ENCODE results near the gene FRK.

The FRK gene

DNA sequence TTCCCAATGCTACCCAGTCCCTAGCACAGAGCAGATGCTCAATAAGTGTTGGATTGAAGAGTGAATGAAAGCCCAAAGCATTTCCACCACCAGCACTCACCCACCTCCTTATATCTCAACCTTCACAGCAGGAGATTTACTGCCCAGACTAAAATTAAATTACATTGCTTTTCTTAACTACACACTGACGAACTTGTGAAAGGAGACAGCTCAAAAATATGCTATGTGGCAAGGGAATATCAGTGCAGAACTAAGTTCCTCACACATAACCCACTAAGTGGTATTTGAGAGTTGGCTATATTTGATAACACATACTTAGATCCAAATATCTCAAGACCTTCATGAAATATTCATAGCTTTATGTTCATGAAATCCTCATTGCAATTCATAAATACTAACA lies 137.7 kb downstream of the FRK start:
- no peak for TF ChIP-seq CTCF (IDR thresholded peaks at IDR 0.05; ENCODE audit: extremely low read depth, missing control alignments)
- no peak for DNase-seq (ENCODE audit: low spot score)

GRCh38 chr6:115914098-115914497 lies 146.6 kb downstream of the FRK start:
- DNase-seq (ENCODE audit: low spot score): no peak
- TF ChIP-seq CTCF (IDR thresholded peaks at IDR 0.05; ENCODE audit: extremely low read depth, missing control alignments): no peak

DNA sequence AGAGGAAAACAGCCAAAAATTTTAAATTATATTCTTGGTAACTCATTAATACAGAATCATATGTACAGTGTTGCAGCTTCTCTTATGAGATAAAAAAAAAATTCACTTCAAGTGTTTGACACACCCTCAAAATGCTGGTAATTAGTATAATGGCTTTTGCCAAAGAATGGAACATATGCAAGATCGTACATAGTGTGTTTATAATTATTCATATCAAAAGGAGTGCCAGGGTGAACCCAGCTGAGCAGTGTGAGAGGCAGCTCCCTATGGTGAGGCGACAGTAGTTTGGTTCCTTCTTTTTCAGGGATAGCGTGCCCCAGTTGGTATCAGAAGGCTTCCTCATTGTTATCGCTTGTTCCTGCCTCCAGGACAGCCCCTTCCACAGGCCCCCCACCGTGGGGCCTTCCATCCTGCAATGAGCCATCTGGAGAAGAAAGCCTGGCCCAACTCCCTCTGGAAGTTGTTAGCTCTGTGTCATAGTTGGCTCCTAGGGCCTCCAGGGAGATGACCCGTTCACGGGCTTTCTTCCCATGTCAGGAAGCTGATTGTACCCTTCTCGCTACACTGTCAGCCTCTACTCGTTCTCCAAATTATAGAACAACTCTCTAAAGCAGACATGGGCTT lies 150.7 kb downstream of the FRK start:
- TF ChIP-seq CTCF (IDR thresholded peaks at IDR 0.05; ENCODE audit: extremely low read depth, missing control alignments): no peak
- DNase-seq (ENCODE audit: low spot score): no peak

- DNase-seq (ENCODE audit: low spot score): no peak
- TF ChIP-seq CTCF (IDR thresholded peaks at IDR 0.05; ENCODE audit: extremely low read depth, missing control alignments): no peak
Observed at GRCh38 chr6:115908906-115909559, 151.7 kb downstream of the FRK start.

DNA sequence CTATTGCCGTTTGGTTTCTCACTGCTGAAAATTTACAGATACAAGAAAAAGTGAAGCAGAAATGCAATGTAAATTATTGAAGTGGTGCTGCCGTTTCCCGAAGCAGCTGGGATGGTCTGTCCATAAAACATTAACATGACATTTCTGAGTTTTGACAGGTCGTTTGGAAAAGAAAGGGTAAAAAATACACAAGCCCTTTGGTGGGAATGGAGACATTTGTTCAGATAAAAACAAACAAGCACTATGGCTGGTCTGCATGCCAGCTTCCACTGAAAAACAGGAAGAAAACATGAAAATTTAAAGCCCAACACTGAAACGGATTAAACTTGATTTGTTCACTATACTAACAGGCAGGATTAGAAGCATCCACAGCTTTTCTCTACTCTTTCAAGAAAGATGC lies 155.2 kb downstream of the FRK start:
- no peak for TF ChIP-seq CTCF (IDR thresholded peaks at IDR 0.05; ENCODE audit: extremely low read depth, missing control alignments)
- DNase-seq (ENCODE audit: low spot score): no peak

DNA sequence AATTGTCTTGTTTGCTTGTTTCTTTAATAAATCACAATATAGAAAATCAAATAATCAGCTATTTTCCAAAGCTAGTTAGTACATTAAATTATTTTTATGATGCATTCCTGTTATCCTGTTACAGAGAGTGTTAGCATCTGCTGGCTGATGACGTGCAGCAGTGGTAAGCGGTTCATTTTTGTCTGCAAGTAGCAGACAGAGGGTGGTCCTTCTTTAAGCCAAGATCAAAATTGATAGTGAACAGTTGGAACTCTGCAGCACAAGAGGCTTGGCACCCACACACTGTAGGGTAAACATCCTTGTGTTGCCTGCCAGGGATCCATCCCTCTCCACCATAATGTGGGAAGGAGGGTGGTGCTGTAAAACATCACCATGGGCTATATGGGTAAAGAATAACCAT lies 158.3 kb downstream of the FRK start:
- TF ChIP-seq CTCF (IDR thresholded peaks at IDR 0.05; ENCODE audit: extremely low read depth, missing control alignments): no peak
- no peak for DNase-seq (ENCODE audit: low spot score)

- DNase-seq (ENCODE audit: low spot score): no peak
- TF ChIP-seq CTCF (IDR thresholded peaks at IDR 0.05; ENCODE audit: extremely low read depth, missing control alignments): no peak
Observed at GRCh38 chr6:115901896-115902295, 158.8 kb downstream of the FRK start.
